Measurements from ENCODE around the gene RABL3. TPM values are rescaled to one million over a fixed set of nuclear protein-coding genes. Genes with fewer than 3 reads are reported as not detected.
"Not testable (repeated sequence)": the region's sequence is repeated elsewhere in the genome, so short reads cannot be mapped to it uniquely, and the experiment has no call there.

The RABL3 gene
- total RNA-seq: 10 to 100 TPM; 29.7 to 32.0 TPM

GRCh38 chr3:120742198-120742848 is at the start of gene RABL3, which contains the start of gene GTF2E1:
RABL3 (minus strand) TSS chr3:120742516; CDS start chr3:120742507, 9 bp downstream.
GTF2E1 (plus strand) TSS chr3:120742744; CDS start chr3:120750553, 7,809 bp downstream.
- Histone ChIP-seq H3K4me3 (peak within 1 kb of the TSS; percentile 98), H3K27ac (peak within 1 kb of the TSS; percentile 94 to 98), H3K4me1 (ENCODE audit: control insufficient read depth in 1 of 2, low read depth in 2 of 2) (peaks cover 9 to 15% of the 10 kb centered on the region in 2 donors), H3K36me3 (peaks cover 4% of the 10 kb centered on the region), H3K9me3 (no peaks in the 10 kb centered on the region), H3K27me3 (replicated peaks; ENCODE audit: insufficient read depth) (no peaks in the 10 kb centered on the region)
- ATAC-seq (ENCODE audit: insufficient number of reproducible peaks, low FRiP score, low read depth): peak; percentile 100
- TF ChIP-seq CTCF (IDR thresholded peaks at IDR 0.05): no peak
- peak; percentile 95 for DNase-seq (ENCODE audit: low spot score)

GRCh38 chr3:120791913-120792312 is 49.6 kb upstream of the RABL3 start:
- Histone ChIP-seq H3K4me1 (ENCODE audit: control insufficient read depth in 1 of 2, low read depth in 2 of 2) (no peaks in the 10 kb centered on the region), H3K27me3 (replicated peaks; ENCODE audit: insufficient read depth) (no peaks in the 10 kb centered on the region), H3K4me3 (no peak overlapping the region), H3K36me3 (no peaks in the 10 kb centered on the region), H3K27ac (no peak overlapping the region), H3K9me3 (no peaks in the 10 kb centered on the region)
- DNase-seq (ENCODE audit: low spot score): no peak
- TF ChIP-seq CTCF (IDR thresholded peaks at IDR 0.05): no peak
- no peak for ATAC-seq (ENCODE audit: insufficient number of reproducible peaks, low FRiP score, low read depth)

GRCh38 chr3:120791010-120791409 is 48.7 kb upstream of the RABL3 start:
- no peak for TF ChIP-seq CTCF (IDR thresholded peaks at IDR 0.05)
- H3K4me3 ChIP-seq: no peak overlapping the region
- H3K9me3 ChIP-seq: no peaks in the 10 kb centered on the region
- H3K27me3 ChIP-seq (replicated peaks; ENCODE audit: insufficient read depth): no peaks in the 10 kb centered on the region
- DNase-seq (ENCODE audit: low spot score) (no peak), ATAC-seq (ENCODE audit: insufficient number of reproducible peaks, low FRiP score, low read depth) (no peak)
- no peak overlapping the region for H3K27ac ChIP-seq
- H3K36me3 ChIP-seq: no peaks in the 10 kb centered on the region
- peaks cover 0 to 5% of the 10 kb centered on the region in 2 donors for H3K4me1 ChIP-seq (ENCODE audit: control insufficient read depth in 1 of 2, low read depth in 2 of 2)

GRCh38 chr3:120785832-120786231 is 43.5 kb upstream of the RABL3 start:
- H3K9me3 ChIP-seq; H3K27me3 ChIP-seq (replicated peaks; ENCODE audit: insufficient read depth); H3K4me3 ChIP-seq; H3K27ac ChIP-seq; DNase-seq (ENCODE audit: low spot score); H3K36me3 ChIP-seq; ATAC-seq (ENCODE audit: insufficient number of reproducible peaks, low FRiP score, low read depth): not testable (repeated sequence)
- H3K4me1 ChIP-seq (ENCODE audit: control insufficient read depth in 1 of 2, low read depth in 2 of 2): peaks cover 0 to 10% of the 10 kb centered on the region in 2 donors

GRCh38 chr3:120780977-120781376 is 38.7 kb upstream of the RABL3 start:
- DNase-seq (ENCODE audit: low spot score): no peak
- H3K36me3 ChIP-seq: no peaks in the 10 kb centered on the region
- no peaks in the 10 kb centered on the region for H3K27me3 ChIP-seq (replicated peaks; ENCODE audit: insufficient read depth)
- H3K9me3 ChIP-seq: no peaks in the 10 kb centered on the region
- no peak for TF ChIP-seq CTCF (IDR thresholded peaks at IDR 0.05)
- ATAC-seq (ENCODE audit: insufficient number of reproducible peaks, low FRiP score, low read depth): no peak
- H3K27ac ChIP-seq: no peak overlapping the region
- peaks cover 0 to 5% of the 10 kb centered on the region in 2 donors for H3K4me1 ChIP-seq (ENCODE audit: control insufficient read depth in 1 of 2, low read depth in 2 of 2)
- H3K4me3 ChIP-seq: no peak overlapping the region

GRCh38 chr3:120778776-120779175 is 36.5 kb upstream of the RABL3 start:
- H3K27me3 ChIP-seq (replicated peaks; ENCODE audit: insufficient read depth): no peaks in the 10 kb centered on the region
- H3K4me1 ChIP-seq (ENCODE audit: control insufficient read depth in 1 of 2, low read depth in 2 of 2): no peaks in the 10 kb centered on the region
- no peak for TF ChIP-seq CTCF (IDR thresholded peaks at IDR 0.05)
- H3K36me3 ChIP-seq: no peaks in the 10 kb centered on the region
- ATAC-seq (ENCODE audit: insufficient number of reproducible peaks, low FRiP score, low read depth) (no peak), DNase-seq (ENCODE audit: low spot score) (no peak)
- H3K4me3 ChIP-seq: no peak overlapping the region
- no peak overlapping the region for H3K27ac ChIP-seq
- H3K9me3 ChIP-seq: no peaks in the 10 kb centered on the region
